Hepatocyte (in vitro differentiated cells): ENCODE data around the gene RPL10A.

Source experiments
- EZH2 ChIP-seq: fragments of 200-600 bp; sonication (generic); IDR thresholded peaks from 2 replicates; pipeline ENCODE4 v1.6.1; 2016; ENCODE audit warnings: antibody characterized with exemption, mild to moderate bottlenecking, borderline replicate concordance
- EZH2phosphoT487 ChIP-seq: fragments of 200-600 bp; sonication (generic); IDR thresholded peaks from one replicate; pipeline ENCODE4 v1.6.1; 2018; ENCODE audit warnings: antibody characterized with exemption, mild to moderate bottlenecking, low read depth, moderate library complexity; ENCODE audit not compliant: unreplicated experiment, severe bottlenecking

GRCh38 chr6:35448191-35448590, 20.0 kb upstream of the RPL10A start:
- no peak for TF ChIP-seq EZH2phosphoT487
- TF ChIP-seq EZH2: no peak
